BJ (cell line): ENCODE results near the gene AAGAB. TPM values are rescaled to one million over a fixed set of nuclear protein-coding genes. Genes with fewer than 3 reads are reported as not detected.

ENCODE experiments used
- CTCF ChIA-PET: fragments of 350-600 bp; formaldehyde crosslinking; extraction: SDS; loops from one replicate; lab custom pipeline; 2021; ENCODE audit warnings: antibody characterized with exemption, inconsistent platforms; lab: Yijun Ruan, JAX
- POLR2A ChIA-PET: fragments of 300-600 bp; sonication (Branson Sonifier 250); formaldehyde crosslinking; extraction: SDS; loops from one replicate; lab custom pipeline; 2021; ENCODE audit warnings: antibody characterized with exemption; lab: Charles Lee
- DNase-seq: peaks from one replicate; pipeline ENCODE4 v3.0.0-alpha.2; 2011; ENCODE audit warnings: low read depth
- H3K27me3 ChIP-seq: 2 replicates; pipeline ENCODE4 v1.6.0; 2011; ENCODE audit warnings: low read length; ENCODE audit not compliant: control insufficient read depth, insufficient read depth
- H3K36me3 ChIP-seq: 2 replicates; pipeline ENCODE4 v1.5.1; 2011; ENCODE audit warnings: low read length; ENCODE audit not compliant: control insufficient read depth, insufficient read depth
- H3K4me3 ChIP-seq: 2 replicates; pipeline ENCODE4 v1.5.1; 2011; ENCODE audit warnings: low read depth, mild to moderate bottlenecking, control low read depth, low read length
- CTCF ChIP-seq: IDR thresholded peaks from 2 replicates; pipeline ENCODE4 v1.5.1; 2011; ENCODE audit warnings: low read depth, mild to moderate bottlenecking, control low read depth, inconsistent platforms, low read length, moderate library complexity; ENCODE audit not compliant: insufficient read depth
- polyA plus RNA-seq: library from polyadenylated mRNA; depleted of rRNA; stranded (reverse); fragments of >200 nt; gene quantifications from 2 replicates; pipeline ENCODE4 v1.2.3, GENCODE V29; 2011

AAGAB gene
- polyA plus RNA-seq, 1 experiment, result 28.4 TPM

DNA sequence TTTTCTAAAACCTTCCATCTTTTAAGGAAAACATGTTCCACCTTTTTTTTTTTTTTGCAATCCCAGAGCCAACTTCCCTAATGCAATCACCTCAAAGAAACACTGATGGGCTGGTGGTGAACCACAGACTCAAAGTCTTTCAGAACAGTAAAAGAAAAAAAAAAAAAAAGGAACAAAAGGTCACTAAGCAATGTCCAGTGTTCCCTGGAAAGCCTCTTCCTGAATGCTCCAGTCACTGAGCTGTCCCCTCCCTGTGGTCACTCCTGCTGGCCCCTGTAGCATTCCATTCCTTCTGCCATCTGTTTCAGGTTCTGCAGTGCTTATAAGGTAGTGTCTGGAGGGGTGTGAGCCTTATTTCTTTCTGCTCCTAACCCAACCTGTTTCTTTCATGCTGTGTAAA, 53.3 kb downstream of the AAGAB start:
- CTCF ChIA-PET, result interaction anchor here (1.0 to 1.2 kb wide), 2 partner anchors 9 to 47 kb away, joined by 3 to 4 read pairs; no protein-coding TSS in a partner anchor
- Histone ChIP-seq H3K36me3 (peaks cover 2% of the 10 kb centered on the region), H3K4me3 (no peak overlapping the region), H3K27me3 (no peaks in the 10 kb centered on the region)
- DNase-seq, result no peak
- TF ChIP-seq CTCF, result no peak
- POLR2A ChIA-PET, result interaction anchor here (0.6 kb wide), 1 partner anchor 310 kb away, joined by 3 read pairs; no protein-coding TSS in a partner anchor

DNA sequence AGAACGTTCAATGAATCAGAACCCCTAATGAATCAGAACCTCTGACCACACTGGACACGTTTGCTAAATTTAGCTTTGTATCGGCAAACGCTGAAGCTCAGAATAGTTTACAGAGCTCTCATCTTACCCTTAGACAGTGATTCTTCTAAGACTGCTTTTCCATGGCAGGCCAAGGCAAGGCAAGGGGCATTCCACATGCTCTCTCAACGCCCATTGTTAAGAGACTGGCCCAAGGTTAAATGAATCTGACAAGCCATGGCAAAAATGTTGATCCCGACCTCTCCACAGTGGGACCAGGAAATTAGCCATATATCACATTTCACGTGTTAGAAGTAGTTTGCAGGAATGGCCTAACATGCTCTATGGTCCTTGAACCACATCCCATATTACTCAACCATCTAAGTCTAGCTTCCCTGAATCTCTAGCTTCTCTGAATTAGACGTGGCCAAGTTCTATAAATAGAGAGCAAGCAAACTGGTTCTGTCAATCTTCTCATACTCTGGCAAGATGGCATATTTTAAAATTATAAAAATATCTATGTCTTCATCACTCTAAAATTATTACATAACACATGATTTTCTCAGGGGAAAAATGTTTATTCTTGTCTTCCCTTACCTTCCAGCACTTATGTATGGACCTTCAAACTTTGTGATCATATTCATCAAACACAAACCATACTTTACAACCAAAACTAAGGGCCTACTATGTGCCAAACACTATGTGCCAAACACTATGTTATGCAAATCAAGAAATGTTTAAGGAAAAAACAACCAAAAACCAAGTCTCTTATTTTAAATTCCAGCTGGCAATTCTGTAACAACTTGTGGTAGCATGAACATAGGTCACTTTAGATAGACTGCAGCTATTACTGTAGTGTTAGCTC, 54.3 kb downstream of the AAGAB start:
- DNase-seq, result no peak
- ChIA-PET CTCF (interaction anchor here (1.0 to 1.5 kb wide), 4 partner anchors 9 to 253 kb away, joined by 3 read pairs; no protein-coding TSS in a partner anchor), POLR2A (interaction anchor here (0.6 kb wide), 1 partner anchor 264 kb away, joined by 3 read pairs; no protein-coding TSS in a partner anchor)
- TF ChIP-seq CTCF, result no peak
- Histone ChIP-seq H3K27me3 (no peaks in the 10 kb centered on the region), H3K4me3 (no peak overlapping the region), H3K36me3 (peaks cover 5% of the 10 kb centered on the region; the same call in 1 of the 2 replicates)

GRCh38 chr15:67199391-67199790, 55.1 kb downstream of the AAGAB start:
- ChIA-PET CTCF (interaction anchor here (1.1 to 1.5 kb wide), 3 partner anchors 10 to 253 kb away, joined by 3 read pairs; no protein-coding TSS in a partner anchor), POLR2A (no interaction called here)
- no peak for DNase-seq
- H3K4me3 ChIP-seq, result no peak overlapping the region
- H3K27me3 ChIP-seq, result no peaks in the 10 kb centered on the region
- H3K36me3 ChIP-seq, result 0 out of 2 replicates have a peak, but pooled peaks cover 5% of the 10 kb centered on the region
- no peak for TF ChIP-seq CTCF

- H3K36me3 ChIP-seq, result 0 out of 2 replicates have a peak, but pooled peaks cover 5% of the 10 kb centered on the region
- no peak overlapping the region for H3K4me3 ChIP-seq
- H3K27me3 ChIP-seq, result no peaks in the 10 kb centered on the region
- DNase-seq, result no peak
- ChIA-PET POLR2A (no interaction called here), CTCF (interaction anchor here (0.6 kb wide), 2 partner anchors 26 to 151 kb away, joined by 3 to 4 read pairs; no protein-coding TSS in a partner anchor)
- no peak for TF ChIP-seq CTCF
These were observed 56.2 kb downstream of the AAGAB start for GRCh38 chr15:67198157-67198754.

DNA sequence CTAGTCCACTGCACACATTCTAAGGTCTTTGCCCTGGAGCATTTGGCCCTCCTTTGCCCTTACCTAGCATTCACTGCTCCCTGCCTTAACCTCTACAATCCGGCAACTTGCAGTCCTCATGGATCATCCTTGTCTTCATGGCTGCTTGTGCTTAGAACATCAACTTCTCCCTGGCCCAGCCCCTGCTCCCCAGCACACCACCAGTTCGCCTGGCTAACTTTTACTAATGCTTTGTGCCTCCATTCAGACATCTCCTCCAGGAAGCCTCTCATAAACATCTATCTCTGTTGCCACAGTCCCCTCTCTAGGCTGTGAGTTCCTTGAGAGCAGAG, 57.1 kb downstream of the AAGAB start:
- CTCF ChIA-PET, result no interaction called here
- H3K27me3 ChIP-seq, result no peaks in the 10 kb centered on the region

More for the DNA sequence above, 57.1 kb downstream of the AAGAB start:
- POLR2A ChIA-PET, result no interaction called here
- Histone ChIP-seq H3K36me3 (peaks cover 6% of the 10 kb centered on the region), H3K4me3 (no peak overlapping the region)
- TF ChIP-seq CTCF, result no peak
- DNase-seq, result no peak
